ENCODE results near the gene CR1L.

DNA sequence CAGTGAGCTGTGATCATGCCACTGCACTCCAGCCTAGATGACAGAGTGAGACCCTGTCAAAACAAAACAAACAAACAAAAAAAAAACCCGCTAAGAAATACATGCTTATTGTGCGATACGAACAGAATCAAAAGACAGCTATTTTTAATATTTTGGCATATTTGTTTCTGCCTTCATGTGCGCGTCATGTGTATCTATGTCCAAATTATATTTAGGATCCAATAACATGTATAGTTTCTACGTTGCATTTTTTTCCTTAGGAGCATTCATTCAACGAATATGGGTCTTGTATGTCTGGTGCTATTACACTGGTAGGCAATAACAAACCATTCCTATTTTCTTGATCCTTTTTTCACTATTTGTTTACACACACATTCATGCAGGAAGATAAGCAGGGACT, 108.7 kb downstream of the CR1L start:
- TF ChIP-seq, protein P1, sequence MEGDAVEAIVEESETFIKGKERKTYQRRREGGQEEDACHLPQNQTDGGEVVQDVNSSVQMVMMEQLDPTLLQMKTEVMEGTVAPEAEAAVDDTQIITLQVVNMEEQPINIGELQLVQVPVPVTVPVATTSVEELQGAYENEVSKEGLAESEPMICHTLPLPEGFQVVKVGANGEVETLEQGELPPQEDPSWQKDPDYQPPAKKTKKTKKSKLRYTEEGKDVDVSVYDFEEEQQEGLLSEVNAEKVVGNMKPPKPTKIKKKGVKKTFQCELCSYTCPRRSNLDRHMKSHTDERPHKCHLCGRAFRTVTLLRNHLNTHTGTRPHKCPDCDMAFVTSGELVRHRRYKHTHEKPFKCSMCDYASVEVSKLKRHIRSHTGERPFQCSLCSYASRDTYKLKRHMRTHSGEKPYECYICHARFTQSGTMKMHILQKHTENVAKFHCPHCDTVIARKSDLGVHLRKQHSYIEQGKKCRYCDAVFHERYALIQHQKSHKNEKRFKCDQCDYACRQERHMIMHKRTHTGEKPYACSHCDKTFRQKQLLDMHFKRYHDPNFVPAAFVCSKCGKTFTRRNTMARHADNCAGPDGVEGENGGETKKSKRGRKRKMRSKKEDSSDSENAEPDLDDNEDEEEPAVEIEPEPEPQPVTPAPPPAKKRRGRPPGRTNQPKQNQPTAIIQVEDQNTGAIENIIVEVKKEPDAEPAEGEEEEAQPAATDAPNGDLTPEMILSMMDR (IDR thresholded peaks at IDR 0.05 in 8 of 11, conservative IDR thresholded peaks at IDR 0.05 in 3 of 11), result no peak
- TF ChIP-seq POLR2AphosphoS5 (IDR thresholded peaks at IDR 0.05), result no peak
